ENCODE data around the gene GPC5.

The GPC5 gene

DNA sequence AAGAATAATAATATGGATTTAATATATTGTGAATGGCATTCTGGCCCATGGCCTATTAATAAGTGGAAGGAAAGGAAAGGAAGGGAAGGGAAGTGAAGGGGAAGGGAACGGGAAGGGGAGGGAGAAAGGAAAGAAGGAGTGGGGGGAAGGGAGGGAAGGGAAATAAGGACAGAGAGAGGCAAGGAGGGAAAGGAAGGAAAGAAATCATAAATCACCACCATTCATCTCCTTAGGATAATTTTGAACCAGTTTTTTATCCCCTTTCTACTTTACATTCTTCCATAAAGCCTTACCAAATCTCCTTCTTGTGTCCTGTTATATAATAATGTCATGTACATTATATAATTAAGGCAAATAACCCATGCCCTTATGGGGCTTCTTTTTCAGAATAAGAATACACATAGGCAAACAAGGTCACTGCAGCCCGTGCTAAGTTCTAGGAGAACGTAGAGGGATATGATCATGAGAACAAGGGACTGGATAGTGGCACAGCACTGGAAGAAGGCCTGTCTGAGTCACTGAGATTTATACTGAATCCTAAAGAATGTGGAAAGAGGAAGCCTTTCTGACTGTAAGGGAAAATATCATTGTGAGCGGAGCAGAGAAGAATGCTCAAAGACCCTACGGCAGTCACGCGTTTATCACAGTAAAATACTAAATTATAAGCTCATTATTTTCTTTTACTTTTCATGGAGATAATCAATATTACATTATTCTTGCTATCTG lies 1383.7 kb downstream of the GPC5 start:
- TF ChIP-seq, protein P1, sequence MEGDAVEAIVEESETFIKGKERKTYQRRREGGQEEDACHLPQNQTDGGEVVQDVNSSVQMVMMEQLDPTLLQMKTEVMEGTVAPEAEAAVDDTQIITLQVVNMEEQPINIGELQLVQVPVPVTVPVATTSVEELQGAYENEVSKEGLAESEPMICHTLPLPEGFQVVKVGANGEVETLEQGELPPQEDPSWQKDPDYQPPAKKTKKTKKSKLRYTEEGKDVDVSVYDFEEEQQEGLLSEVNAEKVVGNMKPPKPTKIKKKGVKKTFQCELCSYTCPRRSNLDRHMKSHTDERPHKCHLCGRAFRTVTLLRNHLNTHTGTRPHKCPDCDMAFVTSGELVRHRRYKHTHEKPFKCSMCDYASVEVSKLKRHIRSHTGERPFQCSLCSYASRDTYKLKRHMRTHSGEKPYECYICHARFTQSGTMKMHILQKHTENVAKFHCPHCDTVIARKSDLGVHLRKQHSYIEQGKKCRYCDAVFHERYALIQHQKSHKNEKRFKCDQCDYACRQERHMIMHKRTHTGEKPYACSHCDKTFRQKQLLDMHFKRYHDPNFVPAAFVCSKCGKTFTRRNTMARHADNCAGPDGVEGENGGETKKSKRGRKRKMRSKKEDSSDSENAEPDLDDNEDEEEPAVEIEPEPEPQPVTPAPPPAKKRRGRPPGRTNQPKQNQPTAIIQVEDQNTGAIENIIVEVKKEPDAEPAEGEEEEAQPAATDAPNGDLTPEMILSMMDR (IDR thresholded peaks at IDR 0.05; ENCODE audit: insufficient read depth, missing control alignments) = no peak
- FAIRE-seq (no peak), DNase-seq (ENCODE audit: insufficient read length, low spot score) (no peak)

DNA sequence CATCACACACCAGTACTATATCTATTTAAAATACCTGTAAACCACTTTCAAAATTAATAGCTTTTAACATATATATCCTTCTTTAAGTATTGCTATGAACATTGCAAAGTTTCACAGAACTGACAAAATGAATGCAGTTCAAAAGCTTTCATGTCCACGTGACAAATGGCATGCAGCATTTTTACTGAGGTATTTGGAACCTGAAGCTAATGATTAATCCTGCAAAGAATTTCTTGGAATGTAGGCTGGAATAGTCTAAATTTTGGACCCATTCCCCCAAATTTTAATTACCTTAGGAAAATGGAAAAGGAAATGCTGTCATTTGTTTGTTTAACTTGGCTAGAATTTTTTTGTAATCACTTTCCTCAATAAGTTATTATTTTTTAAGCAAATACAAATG lies 1404.4 kb downstream of the GPC5 start:
- DNase-seq (ENCODE audit: insufficient read length, low spot score) = no peak
- TF ChIP-seq, protein P1 (IDR thresholded peaks at IDR 0.05; ENCODE audit: insufficient read depth, missing control alignments) = no peak
- no peak for FAIRE-seq

DNA sequence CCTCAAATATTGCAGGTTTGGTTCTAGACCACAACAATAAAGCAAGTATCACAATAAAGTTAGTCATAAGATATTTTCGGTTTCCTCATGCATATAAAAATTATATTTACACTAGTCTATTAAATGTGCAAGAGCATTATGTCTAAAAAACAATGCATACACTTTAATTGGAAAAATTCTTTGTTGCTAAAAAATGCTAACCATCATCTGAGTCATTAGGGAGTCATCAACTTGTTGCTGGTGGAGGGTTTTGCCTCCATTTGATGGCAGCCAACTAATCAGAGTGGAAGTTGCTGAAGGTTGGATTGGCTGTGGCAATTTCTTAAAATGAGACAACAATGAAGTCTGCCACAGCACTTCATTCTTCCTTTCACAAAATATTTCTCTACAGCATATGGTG lies 1405.9 kb downstream of the GPC5 start:
- DNase-seq (ENCODE audit: insufficient read length, low spot score) = no peak
- no peak for FAIRE-seq

DNA sequence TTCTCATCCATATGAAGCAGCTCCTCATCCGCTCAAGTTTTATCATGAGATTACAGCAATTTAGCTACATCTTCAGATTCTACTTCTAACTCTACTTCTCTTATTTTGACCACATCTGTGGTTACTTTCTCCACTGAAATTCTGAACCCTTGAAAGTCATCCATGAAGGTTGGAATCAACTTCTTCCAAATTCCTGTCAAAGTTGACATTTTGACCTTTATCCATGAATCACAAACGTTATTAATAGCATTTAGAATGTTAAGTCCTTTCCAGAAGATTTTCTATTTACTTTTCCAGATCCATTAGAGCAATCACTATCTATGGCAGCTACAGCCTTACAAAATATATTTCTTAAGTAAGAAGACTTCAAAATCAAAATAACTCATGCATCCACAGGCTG lies 1406.5 kb downstream of the GPC5 start:
- TF ChIP-seq, protein P1 (IDR thresholded peaks at IDR 0.05; ENCODE audit: insufficient read depth, missing control alignments) = no peak
- FAIRE-seq (no peak), DNase-seq (ENCODE audit: insufficient read length, low spot score) (no peak)

More for the DNA sequence above, 1405.9 kb downstream of the GPC5 start:
- TF ChIP-seq, protein P1 (IDR thresholded peaks at IDR 0.05; ENCODE audit: insufficient read depth, missing control alignments) = no peak

DNA sequence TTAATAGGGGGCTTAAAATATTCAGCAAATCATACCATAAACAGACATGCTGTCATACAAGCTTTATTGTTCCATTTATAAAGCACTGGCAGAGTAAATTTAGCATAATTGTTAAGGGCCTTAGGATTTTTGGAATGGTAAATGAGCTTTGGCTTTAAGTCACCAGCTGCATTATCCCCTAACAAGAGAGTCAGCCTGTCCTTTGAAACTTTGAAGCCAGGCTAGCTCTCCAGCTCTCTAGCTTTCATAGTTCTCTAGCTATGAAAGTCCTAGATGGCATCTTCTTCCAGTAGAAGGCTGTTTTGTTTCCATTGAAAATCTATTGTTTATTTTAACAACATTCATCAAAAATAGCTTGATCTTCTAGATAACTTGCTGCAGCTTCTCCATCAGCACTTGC lies 1407.3 kb downstream of the GPC5 start:
- FAIRE-seq = no peak
- TF ChIP-seq, protein P1 (IDR thresholded peaks at IDR 0.05; ENCODE audit: insufficient read depth, missing control alignments) = no peak

DNA sequence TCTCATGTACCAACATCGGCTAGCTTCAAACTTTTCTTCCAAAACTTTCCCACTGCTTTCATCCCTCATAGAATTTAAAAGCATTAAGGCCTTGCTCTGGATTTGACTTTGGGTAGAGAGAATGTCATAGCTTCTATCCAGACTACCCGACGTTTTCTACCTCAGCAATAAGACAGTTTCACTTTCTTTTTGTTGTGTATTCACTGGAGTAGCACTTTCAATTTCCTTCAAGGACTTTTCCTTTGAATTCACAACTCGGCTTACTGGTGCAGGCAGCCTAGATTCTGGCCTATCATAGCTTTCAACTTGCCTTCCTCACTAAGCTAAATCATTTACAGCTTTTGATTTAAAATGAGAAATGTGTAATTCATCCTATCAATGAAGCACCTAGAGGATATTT lies 1407.8 kb downstream of the GPC5 start:
- FAIRE-seq (no peak), DNase-seq (ENCODE audit: insufficient read length, low spot score) (no peak)
- TF ChIP-seq, protein P1 (IDR thresholded peaks at IDR 0.05; ENCODE audit: insufficient read depth, missing control alignments) = no peak

More for the DNA sequence above, 1407.3 kb downstream of the GPC5 start:
- DNase-seq (ENCODE audit: insufficient read length, low spot score) = no peak

DNA sequence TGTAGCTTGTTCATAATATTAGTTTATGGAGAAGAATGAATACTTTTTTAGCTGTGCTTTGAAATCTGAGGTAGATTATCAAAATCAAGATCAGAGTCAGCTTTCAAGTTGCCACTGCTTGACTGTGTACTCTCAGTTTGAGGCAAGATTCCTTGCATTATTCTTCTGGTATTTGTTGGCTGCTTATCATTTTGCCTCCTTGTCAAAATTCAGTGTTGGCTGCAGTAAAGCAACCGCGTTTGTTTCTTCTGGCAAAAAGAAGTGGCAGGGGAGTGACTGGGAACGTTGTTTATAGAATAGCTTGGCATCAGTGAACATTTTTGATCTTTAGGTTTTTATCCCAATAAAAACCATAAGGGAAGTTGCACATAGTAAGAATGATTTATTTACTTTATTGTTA lies 1408.9 kb downstream of the GPC5 start:
- FAIRE-seq (no peak), DNase-seq (ENCODE audit: insufficient read length, low spot score) (no peak)
- TF ChIP-seq, protein P1 (IDR thresholded peaks at IDR 0.05; ENCODE audit: insufficient read depth, missing control alignments) = no peak

All from D721Med (cell line).